ENCODE measurements around the gene ICAM5.
"Not testable (repeated sequence)": the region's sequence is repeated elsewhere in the genome, so short reads cannot be mapped to it uniquely, and the experiment has no call there.

GRCh38 chr19:10336725-10337124 is 47.0 kb downstream of the ICAM5 start:
- not testable (repeated sequence) for TF ChIP-seq POLR2A (IDR thresholded peaks at IDR 0.05; ENCODE audit: low read depth, low read length); POLR2AphosphoS5 (IDR thresholded peaks at IDR 0.05; ENCODE audit: low read depth, low read length); POU2F2 (IDR thresholded peaks at IDR 0.05; ENCODE audit: low read depth, low read length); PAX5 (IDR thresholded peaks at IDR 0.05; ENCODE audit: insufficient read depth, low read length, severe bottlenecking); TAF1 (IDR thresholded peaks at IDR 0.05; ENCODE audit: low read depth, low read length); SPI1 (IDR thresholded peaks at IDR 0.05; ENCODE audit: low read depth, low read length)
